Measurements from ENCODE around the gene CRIM1. TPM values are rescaled to one million over a fixed set of nuclear protein-coding genes. Genes with fewer than 3 reads are reported as not detected.

The CRIM1 gene
- total RNA-seq, 1 donor from 2014 or later: 60.4 TPM

DNA sequence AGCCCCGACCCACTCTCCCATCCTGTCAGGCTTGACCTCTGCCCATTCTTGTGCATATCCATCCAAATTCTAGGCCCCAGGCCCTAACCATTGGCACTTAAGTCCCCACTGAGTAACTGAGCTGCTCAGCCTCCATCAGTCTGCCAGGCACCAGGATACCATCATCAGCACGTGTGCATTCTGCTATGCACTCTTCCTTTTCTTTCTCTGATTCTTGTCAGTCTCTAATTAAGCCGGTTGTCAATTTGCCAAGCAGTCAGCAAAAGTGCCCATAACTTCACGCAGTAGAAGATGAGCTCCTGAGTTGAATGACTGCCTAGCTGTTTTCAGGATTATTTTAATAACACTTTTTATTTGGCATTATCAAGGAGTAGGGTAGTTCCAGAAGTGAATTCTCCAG, 135.2 kb downstream of the CRIM1 start:
- H3K9me3 ChIP-seq: no peaks in the 10 kb centered on the region
- intact Hi-C loops (cut with DNase I): no loop called here
- no peak for TF ChIP-seq POLR2A (IDR thresholded peaks at IDR 0.05)
- peaks cover 56% of the 10 kb centered on the region for H3K4me1 ChIP-seq
- H3K27me3 ChIP-seq: no peaks in the 10 kb centered on the region
- peak overlapping the region; percentile 70 for H3K27ac ChIP-seq
- no peak for DNase-seq (ENCODE audit: extremely low spot score in 2 of 2)
- H3K36me3 ChIP-seq: no peaks in the 10 kb centered on the region
- H3K4me3 ChIP-seq: no peak overlapping the region

DNA sequence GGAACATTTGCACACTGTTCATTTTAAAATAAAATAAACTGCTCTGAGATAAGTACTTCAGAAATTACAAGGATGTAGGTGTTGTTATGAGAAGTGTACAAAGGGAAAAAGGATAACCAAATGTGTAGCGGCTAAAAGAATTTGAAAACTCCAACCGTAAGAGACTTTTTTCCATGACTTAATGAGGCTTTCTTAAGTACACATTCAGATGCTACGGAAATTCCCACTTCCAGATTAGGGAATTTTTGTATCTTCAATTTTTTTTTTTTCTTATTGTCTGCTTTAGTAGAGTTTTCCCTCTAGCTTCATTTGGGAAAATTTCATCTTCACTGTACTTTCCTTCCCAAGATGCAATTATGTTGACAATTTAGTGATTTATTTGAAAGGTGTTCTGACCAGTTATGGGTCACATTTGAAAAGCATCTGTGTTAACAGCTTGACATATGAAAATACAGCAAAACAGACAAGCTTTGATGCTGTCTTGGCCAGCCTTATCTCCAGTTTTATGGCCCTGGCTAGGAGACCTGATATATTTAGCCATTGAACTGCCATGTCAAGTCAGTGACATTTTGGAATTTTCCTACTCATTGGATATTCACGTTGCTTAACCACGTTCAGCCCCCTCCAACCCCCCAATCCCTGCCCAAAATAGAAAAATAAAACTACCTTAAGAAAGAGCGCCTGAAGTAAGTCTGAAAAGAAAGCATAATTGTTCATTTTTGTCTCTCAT, 136.8 kb downstream of the CRIM1 start:
- Histone ChIP-seq H3K4me1 (peaks cover 40% of the 10 kb centered on the region), H3K36me3 (no peaks in the 10 kb centered on the region), H3K4me3 (no peak overlapping the region), H3K27me3 (no peaks in the 10 kb centered on the region), H3K27ac (no peak overlapping the region), H3K9me3 (no peaks in the 10 kb centered on the region)
- no peak for DNase-seq (ENCODE audit: extremely low spot score in 2 of 2)
- TF ChIP-seq POLR2AphosphoS5 (IDR thresholded peaks at IDR 0.05; ENCODE audit: insufficient read depth in 1 of 2, low read depth in 1 of 2): no peak
- no peak for TF ChIP-seq CTCF (IDR thresholded peaks at IDR 0.05)
- no peak for TF ChIP-seq POLR2A (IDR thresholded peaks at IDR 0.05)
- intact Hi-C loops (cut with DNase I): no loop called here

DNA sequence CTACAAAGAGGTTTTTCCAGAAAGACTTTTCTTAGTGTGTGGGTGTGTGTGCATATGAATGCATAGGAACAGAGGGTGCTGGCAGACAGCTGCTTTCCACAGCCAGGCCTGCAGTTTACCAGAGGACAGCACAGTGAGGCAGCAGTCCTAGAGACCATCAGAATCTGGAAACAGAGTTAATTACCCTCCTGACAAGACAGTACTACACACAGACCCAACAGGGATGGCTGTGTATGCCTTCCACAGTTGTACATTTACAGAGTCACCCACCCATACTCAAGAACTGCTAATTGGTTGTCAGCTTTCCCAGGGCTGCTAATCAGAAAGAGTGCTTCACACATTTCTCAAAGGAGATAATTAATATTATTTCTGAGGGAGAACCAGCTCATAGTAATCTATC, 137.7 kb downstream of the CRIM1 start:
- no peak for DNase-seq (ENCODE audit: extremely low spot score in 2 of 2)
- no peaks in the 10 kb centered on the region for H3K9me3 ChIP-seq
- TF ChIP-seq POLR2AphosphoS5 (IDR thresholded peaks at IDR 0.05; ENCODE audit: insufficient read depth in 1 of 2, low read depth in 1 of 2) (no peak), POLR2A (IDR thresholded peaks at IDR 0.05) (no peak), CTCF (IDR thresholded peaks at IDR 0.05) (no peak)
- no peaks in the 10 kb centered on the region for H3K27me3 ChIP-seq
- intact Hi-C loops (cut with DNase I): no loop called here
- no peak overlapping the region for H3K4me3 ChIP-seq
- H3K36me3 ChIP-seq: no peaks in the 10 kb centered on the region
- no peak overlapping the region for H3K27ac ChIP-seq
- H3K4me1 ChIP-seq: peaks cover 31% of the 10 kb centered on the region

- Histone ChIP-seq H3K27me3 (no peaks in the 10 kb centered on the region), H3K9me3 (no peaks in the 10 kb centered on the region), H3K27ac (no peak overlapping the region), H3K36me3 (peaks cover 0 to 10% of the 10 kb centered on the region in 2 donors), H3K4me1 (peaks cover 3% of the 10 kb centered on the region), H3K4me3 (no peak overlapping the region)
- intact Hi-C loops (cut with DNase I): no loop called here
- DNase-seq (ENCODE audit: extremely low spot score in 2 of 2): no peak
- TF ChIP-seq POLR2AphosphoS5 (IDR thresholded peaks at IDR 0.05; ENCODE audit: insufficient read depth in 1 of 2, low read depth in 1 of 2) (no peak), POLR2A (IDR thresholded peaks at IDR 0.05) (no peak), CTCF (IDR thresholded peaks at IDR 0.05) (no peak)
Observed at GRCh38 chr2:36497570-36498163, 142.1 kb downstream of the CRIM1 start.

GRCh38 chr2:36499128-36499820, 143.7 kb downstream of the CRIM1 start:
- Histone ChIP-seq H3K36me3 (peaks cover 0 to 10% of the 10 kb centered on the region in 2 donors), H3K4me1 (no peaks in the 10 kb centered on the region), H3K4me3 (no peak overlapping the region), H3K27me3 (no peaks in the 10 kb centered on the region), H3K9me3 (no peaks in the 10 kb centered on the region), H3K27ac (no peak overlapping the region)
- no peak for TF ChIP-seq POLR2AphosphoS5 (IDR thresholded peaks at IDR 0.05; ENCODE audit: insufficient read depth in 1 of 2, low read depth in 1 of 2)
- no peak for TF ChIP-seq POLR2A (IDR thresholded peaks at IDR 0.05)
- no peak for TF ChIP-seq CTCF (IDR thresholded peaks at IDR 0.05)
- intact Hi-C loops (cut with DNase I): no loop called here
- DNase-seq (ENCODE audit: extremely low spot score in 2 of 2): no peak

Measured in vagina (tissue), 2 donors.